SK-N-SH (cell line): ENCODE data around the gene CPA1. TPM values are rescaled to one million over a fixed set of nuclear protein-coding genes. Genes with fewer than 3 reads are reported as not detected.
A peak's percentile ranks its signal among the peaks of the same experiment; 100 is the strongest.

Experiments used
- CTCF ChIA-PET: fragments of 300-600, 350-600 bp; formaldehyde crosslinking; extraction: SDS; loops from one replicate; lab custom pipeline; 2021; lab: Yijun Ruan, JAX
- POLR2A ChIA-PET: fragments of 350-600 bp; sonication (Branson Sonifier 250); formaldehyde crosslinking; extraction: SDS; loops from one replicate; lab custom pipeline; 2020; ENCODE audit warnings: antibody characterized with exemption, inconsistent platforms; lab: Yijun Ruan, JAX
- DNase-seq: peaks from one replicate; pipeline ENCODE4 v3.0.0; 2012
- H2AFZ ChIP-seq: fragments of 200-600 bp; sonication (generic); 2 replicates; pipeline ENCODE4 v1.8.1; 2016; ENCODE audit warnings: antibody characterized with exemption, mild to moderate bottlenecking, low read depth
- H3F3A ChIP-seq: fragments of 200-600 bp; sonication (generic); replicated peaks from 2 replicates; pipeline ENCODE3; 2016; ENCODE audit warnings: antibody characterized with exemption, mild to moderate bottlenecking; ENCODE audit not compliant: insufficient read depth
- H3K27ac ChIP-seq, 2 experiments: fragments of 200-500 bp in 1 of 2; fragments of 200-600 bp in 1 of 2; sonication (Bioruptor generic) in 1 of 2; sonication (generic), shearing (Covaris generic) in 1 of 2; 2 replicates each; pipeline versions ENCODE4 v1.5.1 to v1.6.1; 2014 to 2016; ENCODE audit warnings: low read depth in 2 of 2, inconsistent platforms in 1 of 2, low read length in 1 of 2, mild to moderate bottlenecking in 1 of 2, mixed read lengths in 1 of 2
- H3K27me3 ChIP-seq: fragments of 200-600 bp; sonication (generic), shearing (Covaris generic); 2 replicates; pipeline ENCODE4 v1.6.1; 2016; ENCODE audit warnings: mixed run types; ENCODE audit not compliant: insufficient read depth
- H3K36me3 ChIP-seq, 2 experiments: fragments of 200-500 bp in 1 of 2; fragments of 200-600 bp in 1 of 2; sonication (Bioruptor generic) in 1 of 2; sonication (generic) in 1 of 2; replicated peaks in 1 of 2; 2 replicates each; pipeline versions ENCODE3 to v1.5.1; 2014 to 2016; ENCODE audit warnings: low read length in 1 of 2, mild to moderate bottlenecking in 1 of 2; ENCODE audit not compliant: insufficient read depth in 2 of 2, control insufficient read depth in 1 of 2
- H3K4me1 ChIP-seq, 2 experiments: fragments of 200-500 bp in 1 of 2; fragments of 200-600 bp in 1 of 2; sonication (Bioruptor generic) in 1 of 2; sonication (generic), shearing (Covaris generic) in 1 of 2; 2 replicates each; pipeline versions ENCODE4 v1.5.1 to v1.6.1; 2014 to 2016; ENCODE audit warnings: low read depth in 1 of 2, low read length in 1 of 2, mixed run types in 1 of 2; ENCODE audit not compliant: insufficient read depth in 2 of 2, control insufficient read depth in 1 of 2
- H3K4me2 ChIP-seq: fragments of 200-600 bp; sonication (generic), shearing (Covaris generic); 2 replicates; pipeline ENCODE4 v1.6.1; 2017; ENCODE audit warnings: mixed run types
- H3K4me3 ChIP-seq, 2 experiments: fragments of 200-500 bp in 1 of 2; fragments of 200-600 bp in 1 of 2; sonication (Bioruptor generic) in 1 of 2; sonication (generic), shearing (Covaris generic) in 1 of 2; 2 replicates each; pipeline versions ENCODE4 v1.5.1 to v1.8.1; 2014 to 2016; ENCODE audit warnings: low read depth in 2 of 2, inconsistent platforms in 1 of 2, low read length in 1 of 2, mild to moderate bottlenecking in 1 of 2, mixed read lengths in 1 of 2, moderate library complexity in 1 of 2
- H3K79me2 ChIP-seq: fragments of 200-600 bp; sonication (generic); 2 replicates; pipeline ENCODE4 v1.8.1; 2017; ENCODE audit warnings: mild to moderate bottlenecking; ENCODE audit not compliant: insufficient read depth
- H3K9ac ChIP-seq: fragments of 200-600 bp; sonication (generic); 2 replicates; pipeline ENCODE4 v1.6.1; 2017; ENCODE audit warnings: mixed run types
- H3K9me2 ChIP-seq: fragments of 200-600 bp; sonication (generic); 2 replicates; pipeline ENCODE4 v1.6.1; 2017; ENCODE audit warnings: mixed run types
- H3K9me3 ChIP-seq: fragments of 200-600 bp; sonication (generic); 2 replicates; pipeline ENCODE4 v1.6.1; 2017; ENCODE audit warnings: mixed run types, mild to moderate bottlenecking, moderate library complexity
- H4K20me1 ChIP-seq: fragments of 200-600 bp; sonication (generic); 2 replicates; pipeline ENCODE4 v1.6.1; 2017; ENCODE audit warnings: mild to moderate bottlenecking, mixed run types; ENCODE audit not compliant: insufficient read depth
- ELF1 ChIP-seq: IDR thresholded peaks from 2 replicates; pipeline ENCODE4 v1.4.0; 2012
- EP300 ChIP-seq, 2 experiments: IDR thresholded peaks; 2 replicates each; pipeline versions ENCODE4 v1.4.0 to v1.6.1; 2012; ENCODE audit warnings: borderline replicate concordance in 1 of 2, low read depth in 1 of 2, low read length in 1 of 2
- EZH2phosphoT487 ChIP-seq: fragments of 200-600 bp; sonication (generic); IDR thresholded peaks from 2 replicates; pipeline ENCODE4 v1.6.1; 2017; ENCODE audit warnings: low read depth, mixed run types, mild to moderate bottlenecking, antibody characterized with exemption, moderate library complexity, borderline replicate concordance
- FOSL2 ChIP-seq: IDR thresholded peaks from 2 replicates; pipeline ENCODE4 v1.4.0; 2012; ENCODE audit warnings: low read depth, mild to moderate bottlenecking, moderate library complexity, borderline replicate concordance
- FOXJ3 ChIP-seq: sonication (generic); formaldehyde crosslinking; IDR thresholded peaks from 2 replicates; pipeline ENCODE4 v1.5.1; 2020; ENCODE audit warnings: mild to moderate bottlenecking, missing genetic modification reagents
- FOXM1 ChIP-seq: IDR thresholded peaks from 2 replicates; pipeline ENCODE4 v1.4.0; 2012; ENCODE audit warnings: low read depth, mild to moderate bottlenecking
- GABPA ChIP-seq: IDR thresholded peaks from 2 replicates; pipeline ENCODE4 v1.4.0; 2012; ENCODE audit warnings: low read depth, mild to moderate bottlenecking
- MEF2A ChIP-seq: IDR thresholded peaks from 2 replicates; pipeline ENCODE4 v1.4.0; 2012; ENCODE audit warnings: low read depth, borderline replicate concordance
- MXI1 ChIP-seq: IDR thresholded peaks from 2 replicates; pipeline ENCODE4 v1.6.1; 2012; ENCODE audit warnings: mild to moderate bottlenecking, low read depth, low read length, improper control_type of control experiment
- RCOR1 ChIP-seq: fragments of 150-350 bp; IDR thresholded peaks from 2 replicates; pipeline ENCODE4 v1.6.1; 2017; ENCODE audit warnings: antibody characterized with exemption, low read length
- RFX5 ChIP-seq: IDR thresholded peaks from 2 replicates; pipeline ENCODE4 v1.6.1; 2012; ENCODE audit warnings: mild to moderate bottlenecking, improper control_type of control experiment, low read length
- SIN3A ChIP-seq: IDR thresholded peaks from 2 replicates; pipeline ENCODE4 v1.6.1; 2012; ENCODE audit warnings: low read depth, mild to moderate bottlenecking, low read length, moderate library complexity, borderline replicate concordance
- SMC3 ChIP-seq: IDR thresholded peaks from 2 replicates; pipeline ENCODE4 v1.6.1; 2012; ENCODE audit warnings: low read depth, low read length, improper control_type of control experiment
- TEAD4 ChIP-seq: IDR thresholded peaks from 2 replicates; pipeline ENCODE4 v1.4.0; 2012; ENCODE audit warnings: mild to moderate bottlenecking, borderline replicate concordance; ENCODE audit not compliant: insufficient read depth
- WGBS: methylation state at CpG from one replicate; pipeline ENCODE4 v1.1.6; 2017; ENCODE audit warnings: low lambda C conversion rate; 5-methylcytosine and 5-hydroxymethylcytosine counted together
- polyA plus RNA-seq, 3 experiments: library from polyadenylated mRNA; depleted of rRNA; stranded (reverse); fragments of >200 nt; gene quantifications; 2 replicates each; pipeline ENCODE4 v1.2.3, GENCODE V29; 2012
- TF ChIP-seq, protein P1 (sequence below): IDR thresholded peaks from 2 replicates; pipeline ENCODE4 v1.4.0; 2012; ENCODE audit warnings: low read depth, borderline replicate concordance
- TF ChIP-seq, protein P2 (sequence below): IDR thresholded peaks from 2 replicates; pipeline ENCODE4; 2012
- TF ChIP-seq, protein P3 (sequence below): IDR thresholded peaks from 2 replicates; pipeline ENCODE4 v1.4.0; 2012; ENCODE audit warnings: low read depth, borderline replicate concordance
- TF ChIP-seq, protein P4 (sequence below): IDR thresholded peaks from 2 replicates; pipeline ENCODE4 v1.6.1; 2012; ENCODE audit warnings: mild to moderate bottlenecking, low read depth, low read length, moderate library complexity
- TF ChIP-seq, protein P5 (sequence below): IDR thresholded peaks from 2 replicates; pipeline ENCODE4 v1.4.0; 2012; ENCODE audit warnings: low read depth

Gene CPA1
- polyA plus RNA-seq, 1 of the 3 experiments (the other 2 are of a cell fraction): 0.05 TPM

DNA sequence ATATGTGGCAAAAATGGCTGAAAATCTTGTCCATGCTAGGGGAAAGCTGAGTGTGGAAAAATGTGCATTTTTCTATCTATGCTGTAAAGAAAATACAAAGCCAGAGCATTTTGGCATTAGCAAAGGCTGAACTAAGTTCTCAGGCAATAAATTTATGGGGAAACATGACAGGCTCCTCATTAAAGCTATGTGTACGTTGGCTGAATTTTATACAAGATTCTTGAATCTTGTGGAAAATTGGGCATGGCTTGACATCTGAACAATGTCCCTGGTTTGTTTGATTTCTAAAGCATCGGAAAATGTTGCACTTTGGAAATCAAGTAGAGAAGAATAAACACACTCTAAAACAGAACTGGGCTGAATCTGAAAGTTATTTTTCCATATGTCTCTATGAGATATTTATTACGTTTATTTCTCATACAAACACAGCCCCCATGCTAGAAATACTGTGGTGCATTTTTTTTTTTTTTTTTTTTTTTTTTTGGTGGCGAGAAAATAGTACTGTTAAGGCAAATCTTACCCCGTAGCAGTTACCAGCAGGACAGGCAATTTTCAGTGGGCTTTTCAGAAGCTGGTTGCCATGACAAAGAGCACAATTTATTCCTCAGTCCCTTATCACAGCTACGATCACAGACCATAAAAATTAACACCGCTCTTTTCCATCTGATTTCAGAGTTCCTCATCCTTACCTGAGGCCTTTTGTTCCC lies 16.9 kb downstream of the CPA1 start:
- H2AFZ ChIP-seq: no peak overlapping the region
- peak; percentile 48 for DNase-seq
- TF ChIP-seq ELF1 (no peak), SMC3 (no peak), FOXM1 (no peak), EP300 (IDR thresholded peaks at IDR 0.05; ENCODE audit: borderline replicate concordance in 1 of 2, low read depth in 1 of 2, low read length in 1 of 2) (no peak), RCOR1 (no peak), EZH2phosphoT487 (no peak), FOSL2 (no peak), FOXJ3 (no peak), RFX5 (no peak), MEF2A (no peak), SIN3A (no peak), MXI1 (no peak), TEAD4 (no peak), GABPA (no peak)
- TF ChIP-seq, protein P1, sequence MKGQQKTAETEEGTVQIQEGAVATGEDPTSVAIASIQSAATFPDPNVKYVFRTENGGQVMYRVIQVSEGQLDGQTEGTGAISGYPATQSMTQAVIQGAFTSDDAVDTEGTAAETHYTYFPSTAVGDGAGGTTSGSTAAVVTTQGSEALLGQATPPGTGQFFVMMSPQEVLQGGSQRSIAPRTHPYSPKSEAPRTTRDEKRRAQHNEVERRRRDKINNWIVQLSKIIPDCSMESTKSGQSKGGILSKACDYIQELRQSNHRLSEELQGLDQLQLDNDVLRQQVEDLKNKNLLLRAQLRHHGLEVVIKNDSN: no peak
- TF ChIP-seq, protein P2, sequence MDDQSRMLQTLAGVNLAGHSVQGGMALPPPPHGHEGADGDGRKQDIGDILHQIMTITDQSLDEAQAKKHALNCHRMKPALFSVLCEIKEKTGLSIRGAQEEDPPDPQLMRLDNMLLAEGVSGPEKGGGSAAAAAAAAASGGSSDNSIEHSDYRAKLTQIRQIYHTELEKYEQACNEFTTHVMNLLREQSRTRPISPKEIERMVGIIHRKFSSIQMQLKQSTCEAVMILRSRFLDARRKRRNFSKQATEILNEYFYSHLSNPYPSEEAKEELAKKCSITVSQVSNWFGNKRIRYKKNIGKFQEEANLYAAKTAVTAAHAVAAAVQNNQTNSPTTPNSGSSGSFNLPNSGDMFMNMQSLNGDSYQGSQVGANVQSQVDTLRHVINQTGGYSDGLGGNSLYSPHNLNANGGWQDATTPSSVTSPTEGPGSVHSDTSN: no peak
- TF ChIP-seq, protein P3, sequence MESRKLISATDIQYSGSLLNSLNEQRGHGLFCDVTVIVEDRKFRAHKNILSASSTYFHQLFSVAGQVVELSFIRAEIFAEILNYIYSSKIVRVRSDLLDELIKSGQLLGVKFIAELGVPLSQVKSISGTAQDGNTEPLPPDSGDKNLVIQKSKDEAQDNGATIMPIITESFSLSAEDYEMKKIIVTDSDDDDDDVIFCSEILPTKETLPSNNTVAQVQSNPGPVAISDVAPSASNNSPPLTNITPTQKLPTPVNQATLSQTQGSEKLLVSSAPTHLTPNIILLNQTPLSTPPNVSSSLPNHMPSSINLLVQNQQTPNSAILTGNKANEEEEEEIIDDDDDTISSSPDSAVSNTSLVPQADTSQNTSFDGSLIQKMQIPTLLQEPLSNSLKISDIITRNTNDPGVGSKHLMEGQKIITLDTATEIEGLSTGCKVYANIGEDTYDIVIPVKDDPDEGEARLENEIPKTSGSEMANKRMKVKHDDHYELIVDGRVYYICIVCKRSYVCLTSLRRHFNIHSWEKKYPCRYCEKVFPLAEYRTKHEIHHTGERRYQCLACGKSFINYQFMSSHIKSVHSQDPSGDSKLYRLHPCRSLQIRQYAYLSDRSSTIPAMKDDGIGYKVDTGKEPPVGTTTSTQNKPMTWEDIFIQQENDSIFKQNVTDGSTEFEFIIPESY: no peak
- TF ChIP-seq, protein P4, sequence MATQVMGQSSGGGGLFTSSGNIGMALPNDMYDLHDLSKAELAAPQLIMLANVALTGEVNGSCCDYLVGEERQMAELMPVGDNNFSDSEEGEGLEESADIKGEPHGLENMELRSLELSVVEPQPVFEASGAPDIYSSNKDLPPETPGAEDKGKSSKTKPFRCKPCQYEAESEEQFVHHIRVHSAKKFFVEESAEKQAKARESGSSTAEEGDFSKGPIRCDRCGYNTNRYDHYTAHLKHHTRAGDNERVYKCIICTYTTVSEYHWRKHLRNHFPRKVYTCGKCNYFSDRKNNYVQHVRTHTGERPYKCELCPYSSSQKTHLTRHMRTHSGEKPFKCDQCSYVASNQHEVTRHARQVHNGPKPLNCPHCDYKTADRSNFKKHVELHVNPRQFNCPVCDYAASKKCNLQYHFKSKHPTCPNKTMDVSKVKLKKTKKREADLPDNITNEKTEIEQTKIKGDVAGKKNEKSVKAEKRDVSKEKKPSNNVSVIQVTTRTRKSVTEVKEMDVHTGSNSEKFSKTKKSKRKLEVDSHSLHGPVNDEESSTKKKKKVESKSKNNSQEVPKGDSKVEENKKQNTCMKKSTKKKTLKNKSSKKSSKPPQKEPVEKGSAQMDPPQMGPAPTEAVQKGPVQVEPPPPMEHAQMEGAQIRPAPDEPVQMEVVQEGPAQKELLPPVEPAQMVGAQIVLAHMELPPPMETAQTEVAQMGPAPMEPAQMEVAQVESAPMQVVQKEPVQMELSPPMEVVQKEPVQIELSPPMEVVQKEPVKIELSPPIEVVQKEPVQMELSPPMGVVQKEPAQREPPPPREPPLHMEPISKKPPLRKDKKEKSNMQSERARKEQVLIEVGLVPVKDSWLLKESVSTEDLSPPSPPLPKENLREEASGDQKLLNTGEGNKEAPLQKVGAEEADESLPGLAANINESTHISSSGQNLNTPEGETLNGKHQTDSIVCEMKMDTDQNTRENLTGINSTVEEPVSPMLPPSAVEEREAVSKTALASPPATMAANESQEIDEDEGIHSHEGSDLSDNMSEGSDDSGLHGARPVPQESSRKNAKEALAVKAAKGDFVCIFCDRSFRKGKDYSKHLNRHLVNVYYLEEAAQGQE: no peak
- TF ChIP-seq, protein P5, sequence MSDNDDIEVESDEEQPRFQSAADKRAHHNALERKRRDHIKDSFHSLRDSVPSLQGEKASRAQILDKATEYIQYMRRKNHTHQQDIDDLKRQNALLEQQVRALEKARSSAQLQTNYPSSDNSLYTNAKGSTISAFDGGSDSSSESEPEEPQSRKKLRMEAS: no peak

More for the DNA sequence above, 16.9 kb downstream of the CPA1 start:
- Histone ChIP-seq H3K4me2 (no peak overlapping the region), H3K9me3 (no peaks in the 10 kb centered on the region), H3K4me1 (peaks cover 0 to 30% of the 10 kb centered on the region in 2 experiments; a peak in 2 of 4 replicates), H4K20me1 (no peaks in the 10 kb centered on the region), H3K27me3 (no peaks in the 10 kb centered on the region), H3F3A (no peaks in the 10 kb centered on the region), H3K4me3 (no peak overlapping the region), H3K9me2 (no peaks in the 10 kb centered on the region), H3K79me2 (no peaks in the 10 kb centered on the region), H3K9ac (no peak overlapping the region), H3K36me3 (peaks cover 5 to 11% of the 10 kb centered on the region in 2 experiments), H3K27ac (peak overlapping the region in 1 of 2 experiments; percentile 48; a peak in 1 of 4 replicates)
- ChIA-PET POLR2A (no interaction called here), CTCF (interaction anchor here (1.7 kb wide), 1 partner anchor 10 kb away, joined by 5 read pairs; no protein-coding TSS in a partner anchor)
- WGBS: 89% methylated on average over 7 of the region's 7 CpGs
